Testis (tissue), 2 donors: ENCODE results near the gene OTOP2.

Source experiments
- POLR2A ChIP-seq: fragments of 450-650 bp; IDR thresholded peaks from one replicate; pipeline ENCODE4 v1.6.1; 2017; ENCODE audit warnings: antibody characterized with exemption, mild to moderate bottlenecking, moderate library complexity
- TF ChIP-seq, protein P1 (sequence below), 3 experiments: fragments of 450-650 bp in 2 of 3; fragments of 200-600 bp in 1 of 3; sonication (generic) in 1 of 3; IDR thresholded peaks; one replicate each; pipeline ENCODE4 v1.5.1; 2016 to 2019; ENCODE audit warnings: antibody characterized with exemption in 3 of 3, mild to moderate bottlenecking in 2 of 3, moderate library complexity in 1 of 3

DNA sequence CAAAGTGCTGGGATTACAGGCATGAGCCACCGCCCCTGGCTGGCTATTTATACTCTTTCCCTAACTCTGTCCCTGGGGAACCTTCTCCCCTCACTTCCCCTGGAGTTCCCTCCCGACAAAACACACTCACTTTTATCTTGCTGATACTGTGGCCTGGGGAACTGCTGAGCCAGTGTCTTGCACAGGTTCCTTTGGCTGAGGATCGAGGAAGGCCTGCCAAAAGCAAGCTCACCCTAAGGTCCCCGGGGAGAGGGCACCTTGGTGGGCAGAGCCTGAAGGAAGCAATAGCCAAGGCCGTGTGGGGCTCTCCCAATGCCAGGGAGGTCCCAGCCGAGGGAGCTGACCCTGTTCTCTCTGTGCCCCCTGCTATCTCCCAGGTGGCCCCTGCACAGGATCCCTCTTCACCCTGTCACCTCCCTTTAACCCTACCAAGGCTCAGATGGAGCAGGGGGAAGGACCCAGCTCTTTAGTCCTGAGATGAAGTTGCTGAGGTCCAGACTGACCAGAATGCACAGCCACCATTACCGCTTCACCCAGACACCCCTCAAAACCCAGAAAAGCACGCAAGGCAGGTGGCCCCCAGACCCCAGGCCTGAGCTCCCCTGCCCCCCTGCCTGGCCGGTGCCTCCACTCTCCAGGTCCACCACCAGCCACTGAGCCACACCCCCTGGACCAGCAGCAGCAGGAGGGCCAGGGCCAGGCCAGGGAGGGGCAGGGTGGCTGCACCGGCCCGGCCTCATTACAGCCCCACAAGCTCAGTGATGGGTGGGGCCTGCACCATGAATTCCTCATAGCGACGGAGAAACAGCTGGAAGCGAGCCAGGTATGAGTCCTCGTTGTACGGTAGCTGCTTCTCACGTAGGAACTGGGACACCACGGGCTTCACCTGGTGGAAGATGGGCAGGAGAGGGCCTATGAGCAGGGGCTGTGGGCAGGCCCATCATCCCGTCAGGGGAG lies 46.2 kb upstream of the OTOP2 start:
- TF ChIP-seq, protein P1, sequence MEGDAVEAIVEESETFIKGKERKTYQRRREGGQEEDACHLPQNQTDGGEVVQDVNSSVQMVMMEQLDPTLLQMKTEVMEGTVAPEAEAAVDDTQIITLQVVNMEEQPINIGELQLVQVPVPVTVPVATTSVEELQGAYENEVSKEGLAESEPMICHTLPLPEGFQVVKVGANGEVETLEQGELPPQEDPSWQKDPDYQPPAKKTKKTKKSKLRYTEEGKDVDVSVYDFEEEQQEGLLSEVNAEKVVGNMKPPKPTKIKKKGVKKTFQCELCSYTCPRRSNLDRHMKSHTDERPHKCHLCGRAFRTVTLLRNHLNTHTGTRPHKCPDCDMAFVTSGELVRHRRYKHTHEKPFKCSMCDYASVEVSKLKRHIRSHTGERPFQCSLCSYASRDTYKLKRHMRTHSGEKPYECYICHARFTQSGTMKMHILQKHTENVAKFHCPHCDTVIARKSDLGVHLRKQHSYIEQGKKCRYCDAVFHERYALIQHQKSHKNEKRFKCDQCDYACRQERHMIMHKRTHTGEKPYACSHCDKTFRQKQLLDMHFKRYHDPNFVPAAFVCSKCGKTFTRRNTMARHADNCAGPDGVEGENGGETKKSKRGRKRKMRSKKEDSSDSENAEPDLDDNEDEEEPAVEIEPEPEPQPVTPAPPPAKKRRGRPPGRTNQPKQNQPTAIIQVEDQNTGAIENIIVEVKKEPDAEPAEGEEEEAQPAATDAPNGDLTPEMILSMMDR (IDR thresholded peaks at IDR 0.05), result no peak
- no peak for TF ChIP-seq POLR2A
